MCF 10A (cell line): ENCODE results near the gene ZNF385A. TPM values are rescaled to one million over a fixed set of nuclear protein-coding genes. Genes with fewer than 3 reads are reported as not detected.

ENCODE experiments used
- BruUV-seq: library from RNA; stranded (reverse); fragments of 400-500 nt; replicated peaks from 2 replicates; lab custom pipeline; 2021; lab: Mats Ljungman, UMichigan
- CTCF ChIA-PET: fragments of 300-600 bp; sonication (Branson Sonifier 250); formaldehyde crosslinking; extraction: SDS; loops from one replicate; lab custom pipeline; 2021; ENCODE audit warnings: antibody characterized with exemption, inconsistent platforms; lab: Yijun Ruan, JAX
- POLR2A ChIA-PET: fragments of 300-600, 350-650 bp; sonication (Branson Sonifier 250); formaldehyde crosslinking; extraction: SDS; loops from one replicate; lab custom pipeline; 2020; ENCODE audit warnings: antibody characterized with exemption, inconsistent platforms; lab: Yijun Ruan, JAX
- DNase-seq: peaks from one replicate; pipeline ENCODE4 v3.0.0-alpha.2; 2018; ENCODE audit not compliant: unreplicated experiment
- H3K27ac Mint-ChIP-seq: one replicate; pipeline ENCODE4 v1.8.0; 2022; ENCODE audit warnings: mild to moderate bottlenecking, low read depth, mixed read lengths; ENCODE audit not compliant: unreplicated experiment
- H3K27me3 Mint-ChIP-seq: one replicate; pipeline ENCODE4 v1.8.0; 2022; ENCODE audit warnings: mixed read lengths; ENCODE audit not compliant: insufficient read depth, unreplicated experiment
- H3K36me3 Mint-ChIP-seq: one replicate; pipeline ENCODE4 v1.8.0; 2022; ENCODE audit warnings: mild to moderate bottlenecking, moderate library complexity, mixed read lengths; ENCODE audit not compliant: insufficient read depth, unreplicated experiment
- H3K4me1 Mint-ChIP-seq: one replicate; pipeline ENCODE4 v1.8.0; 2022; ENCODE audit warnings: mixed read lengths; ENCODE audit not compliant: insufficient read depth, unreplicated experiment
- H3K4me3 Mint-ChIP-seq: one replicate; pipeline ENCODE4 v1.8.0; 2022; ENCODE audit warnings: mild to moderate bottlenecking, moderate library complexity, mixed read lengths; ENCODE audit not compliant: unreplicated experiment
- H3K9me3 Mint-ChIP-seq: one replicate; pipeline ENCODE4 v1.8.0; 2022; ENCODE audit warnings: mixed read lengths; ENCODE audit not compliant: unreplicated experiment
- intact Hi-C: fragments of 100-400 bp; cut with micrococcal nuclease; formaldehyde crosslinking; loops from 2 replicates; pipeline ENCODE4 v1.14.1; 2022
- total RNA-seq: library from RNA; stranded (reverse); gene quantifications from 2 replicates; pipeline ENCODE4 v1.2.3, GENCODE V29; 2022
- TF ChIP-seq, protein P1 (sequence below): fragments of 200-600 bp; IDR thresholded peaks from one replicate; pipeline ENCODE4 v1.8.0; 2022; ENCODE audit warnings: antibody characterized with exemption, mild to moderate bottlenecking; ENCODE audit not compliant: unreplicated experiment

The ZNF385A gene
- total RNA-seq, 1 experiment from 2014 or later = 8.3 TPM

DNA sequence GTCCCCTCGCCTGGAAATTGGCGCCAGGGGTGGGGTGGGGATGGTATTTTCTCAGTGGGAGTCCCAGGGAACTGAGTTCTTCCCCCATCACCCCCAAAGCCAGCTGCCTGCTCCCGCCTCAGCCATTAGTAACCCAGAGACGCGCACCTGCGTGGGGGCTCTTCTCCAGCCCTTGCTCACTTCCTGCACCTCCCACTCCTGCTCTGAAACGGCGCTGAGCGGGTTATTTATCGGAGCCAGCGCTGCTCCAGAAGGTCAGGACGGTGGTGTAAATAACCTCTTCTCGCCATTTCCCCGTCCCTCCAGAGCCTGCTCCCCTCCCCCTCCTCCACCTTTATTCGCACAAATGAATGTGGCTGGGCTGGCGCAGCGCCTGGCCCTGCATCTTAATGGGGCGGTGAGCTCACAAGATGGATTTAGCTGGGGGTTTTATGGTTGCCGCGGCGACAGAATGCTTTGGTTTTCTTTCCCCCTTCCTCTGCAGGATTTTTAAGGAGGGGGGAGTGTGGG, 32.5 kb downstream of the ZNF385A start:
- Mint-ChIP-seq H3K27ac (no peak overlapping the region), H3K36me3 (peaks cover 43% of the 10 kb centered on the region), H3K4me3 (no peak overlapping the region), H3K27me3 (no peaks in the 10 kb centered on the region), H3K4me1 (peaks cover 22% of the 10 kb centered on the region), H3K9me3 (no peaks in the 10 kb centered on the region)
- TF ChIP-seq, protein P1, sequence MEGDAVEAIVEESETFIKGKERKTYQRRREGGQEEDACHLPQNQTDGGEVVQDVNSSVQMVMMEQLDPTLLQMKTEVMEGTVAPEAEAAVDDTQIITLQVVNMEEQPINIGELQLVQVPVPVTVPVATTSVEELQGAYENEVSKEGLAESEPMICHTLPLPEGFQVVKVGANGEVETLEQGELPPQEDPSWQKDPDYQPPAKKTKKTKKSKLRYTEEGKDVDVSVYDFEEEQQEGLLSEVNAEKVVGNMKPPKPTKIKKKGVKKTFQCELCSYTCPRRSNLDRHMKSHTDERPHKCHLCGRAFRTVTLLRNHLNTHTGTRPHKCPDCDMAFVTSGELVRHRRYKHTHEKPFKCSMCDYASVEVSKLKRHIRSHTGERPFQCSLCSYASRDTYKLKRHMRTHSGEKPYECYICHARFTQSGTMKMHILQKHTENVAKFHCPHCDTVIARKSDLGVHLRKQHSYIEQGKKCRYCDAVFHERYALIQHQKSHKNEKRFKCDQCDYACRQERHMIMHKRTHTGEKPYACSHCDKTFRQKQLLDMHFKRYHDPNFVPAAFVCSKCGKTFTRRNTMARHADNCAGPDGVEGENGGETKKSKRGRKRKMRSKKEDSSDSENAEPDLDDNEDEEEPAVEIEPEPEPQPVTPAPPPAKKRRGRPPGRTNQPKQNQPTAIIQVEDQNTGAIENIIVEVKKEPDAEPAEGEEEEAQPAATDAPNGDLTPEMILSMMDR = no peak
- CTCF ChIA-PET = interaction anchor here (0.7 to 2.9 kb wide), 4 partner anchors 15 to 27 kb away, joined by 3 to 12 read pairs (median 4); partner anchors contain the start of gene COPZ1
- no peak for DNase-seq
- intact Hi-C loops = no loop called here
- BruUV-seq = no TSS peak
- POLR2A ChIA-PET = interaction anchor here (0.5 to 2.2 kb wide), 6 partner anchors 9 to 72 kb away, joined by 3 to 7 read pairs (median 4); partner anchors contain the start of genes CBX5 and HNRNPA1

DNA sequence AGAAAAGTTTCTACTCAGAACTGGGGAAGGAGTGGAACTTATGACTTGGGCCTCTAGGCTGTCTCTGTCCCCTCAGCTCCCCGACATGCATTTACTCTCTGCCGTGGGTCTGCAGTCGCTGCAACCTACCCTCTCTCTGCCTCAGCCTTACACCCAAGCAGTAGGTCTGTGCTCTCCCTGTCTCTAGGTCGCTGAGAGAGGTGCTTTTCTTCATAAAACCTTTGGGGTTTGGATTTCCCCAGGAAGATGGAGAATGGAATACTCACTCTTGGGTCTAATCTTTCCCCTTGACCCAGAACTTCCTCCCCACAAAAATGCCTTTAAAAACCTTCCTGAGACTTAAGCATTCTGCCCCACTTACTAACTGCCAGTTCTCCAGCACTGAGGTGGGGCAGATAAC, 33.2 kb downstream of the ZNF385A start:
- Mint-ChIP-seq H3K4me3 (no peak overlapping the region), H3K27ac (peak overlapping the region; percentile 39)
- BruUV-seq = TSS peak; percentile 67

DNA sequence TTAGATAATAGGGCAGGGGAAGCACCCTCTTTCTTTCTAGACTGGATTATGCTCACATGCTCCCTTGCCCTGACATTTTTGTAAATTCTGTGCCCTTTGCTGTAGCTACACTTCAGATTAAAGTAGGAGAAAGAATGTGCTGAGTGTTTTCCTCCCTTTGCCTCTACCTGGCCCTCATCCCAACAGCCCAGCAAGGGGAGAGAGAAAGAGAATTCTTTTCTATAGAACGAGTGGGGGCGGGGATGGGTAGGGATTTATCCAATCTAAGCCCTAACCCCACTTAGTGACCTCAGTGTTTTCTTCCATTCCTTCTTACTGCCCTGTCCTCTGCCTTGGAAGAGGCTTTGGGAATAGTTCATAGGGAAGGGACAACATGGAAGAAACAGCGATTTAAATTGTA, 33.8 kb downstream of the ZNF385A start:
- no peak overlapping the region for H3K4me3 Mint-ChIP-seq
- BruUV-seq = no TSS peak
- POLR2A ChIA-PET = interaction anchor here (0.7 to 2.2 kb wide), 2 partner anchors 10 to 71 kb away, joined by 3 to 6 read pairs; partner anchors contain the start of gene CBX5
- H3K4me1 Mint-ChIP-seq = peaks cover 9% of the 10 kb centered on the region
- no peaks in the 10 kb centered on the region for H3K9me3 Mint-ChIP-seq
- peaks cover 56% of the 10 kb centered on the region for H3K36me3 Mint-ChIP-seq
- no peak overlapping the region for H3K27ac Mint-ChIP-seq
- TF ChIP-seq, protein P1 = no peak
- H3K27me3 Mint-ChIP-seq = no peaks in the 10 kb centered on the region
- CTCF ChIA-PET = interaction anchor here (0.9 to 2.9 kb wide), 5 partner anchors 10 to 58 kb away, joined by 3 to 12 read pairs (median 3); no protein-coding TSS in a partner anchor
- intact Hi-C loops = no loop called here
- DNase-seq = no peak

More for the DNA sequence above, 33.2 kb downstream of the ZNF385A start:
- Mint-ChIP-seq H3K9me3 (no peaks in the 10 kb centered on the region), H3K36me3 (peaks cover 50% of the 10 kb centered on the region), H3K27me3 (no peaks in the 10 kb centered on the region), H3K4me1 (peaks cover 14% of the 10 kb centered on the region)
- intact Hi-C loops = no loop called here
- ChIA-PET CTCF (interaction anchor here (0.9 to 2.9 kb wide), 5 partner anchors 9 to 48 kb away, joined by 3 to 12 read pairs (median 4); partner anchors contain the start of gene COPZ1), POLR2A (interaction anchor here (0.8 to 2.2 kb wide), 2 partner anchors 10 to 16 kb away, joined by 3 to 6 read pairs; no protein-coding TSS in a partner anchor)
- no peak for DNase-seq
- TF ChIP-seq, protein P1 = no peak

DNA sequence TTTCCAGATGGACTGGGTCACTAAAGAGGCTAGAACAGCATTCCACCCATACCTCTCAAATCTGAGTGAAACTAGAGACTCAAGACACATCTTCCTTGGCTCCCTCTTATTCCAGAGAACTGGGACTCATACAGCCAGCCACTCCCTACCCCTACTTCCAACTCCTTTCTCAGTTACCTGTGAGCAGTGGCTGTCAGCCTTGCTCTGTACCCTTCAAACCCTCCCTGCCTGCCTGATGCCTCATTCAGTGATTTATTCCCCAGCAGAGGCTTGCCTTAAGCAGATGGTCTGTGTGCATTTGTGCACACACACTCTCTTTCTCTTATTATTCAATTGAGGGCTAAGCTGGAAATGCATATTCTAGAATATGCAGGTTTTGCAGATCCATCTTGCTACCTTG, 34.9 kb downstream of the ZNF385A start:
- Mint-ChIP-seq H3K36me3 (peaks cover 65% of the 10 kb centered on the region), H3K4me1 (peaks cover 8% of the 10 kb centered on the region), H3K4me3 (no peak overlapping the region), H3K27me3 (no peaks in the 10 kb centered on the region), H3K9me3 (no peaks in the 10 kb centered on the region), H3K27ac (no peak overlapping the region)
- intact Hi-C loops = no loop called here
- no TSS peak for BruUV-seq
- no peak for DNase-seq
- ChIA-PET POLR2A (no interaction called here), CTCF (interaction anchor here (0.5 to 1.9 kb wide), 3 partner anchors 11 to 128 kb away, joined by 3 to 9 read pairs (median 3); no protein-coding TSS in a partner anchor)
- TF ChIP-seq, protein P1 = no peak
